Measurements from ENCODE around the gene PNMT. TPM values are rescaled to one million over a fixed set of nuclear protein-coding genes. Genes with fewer than 3 reads are reported as not detected.

The PNMT gene
- total and polyA plus RNA-seq, 2 donors (not counting 1 experiment from before 2014, with no cell fraction given) = 0.13 to 0.76 TPM

GRCh38 chr17:39674702-39675389 is 6.6 kb downstream of the PNMT start:
- intact Hi-C loops (cut with micrococcal nuclease) = loop anchor here (1.0 to 5.0 kb wide), 2 partner anchors 12 to 77 kb away; no protein-coding TSS in a partner anchor
- peak overlapping the region; percentile 65 to 94 for H3K27ac ChIP-seq (ENCODE audit: low read length in 2 of 2)

More at GRCh38 chr17:39674702-39675389, 6.6 kb downstream of the PNMT start:
- Histone ChIP-seq H3K9me3 (ENCODE audit: control extremely low read depth in 1 of 3, control insufficient read depth in 2 of 3, insufficient read depth in 1 of 3, low read length in 2 of 3) (peaks cover 0 to 3% (median 0%) of the 10 kb centered on the region in 3 donors), H3K79me2 (ENCODE audit: control insufficient read depth, insufficient read depth, low read length) (no peaks in the 10 kb centered on the region), H4K20me1 (ENCODE audit: control insufficient read depth, insufficient read depth, low read length, poor library complexity, severe bottlenecking) (no peaks in the 10 kb centered on the region), H3K27me3 (replicated peaks in 1 of 4; ENCODE audit: control extremely low read depth in 1 of 4, control insufficient read depth in 3 of 4, insufficient read depth in 4 of 4, low read length in 3 of 4) (peaks cover 0 to 9% (median 0%) of the 10 kb centered on the region in 4 experiments), H3K4me2 (replicated peaks; ENCODE audit: low read depth, low read length, poor library complexity, severe bottlenecking) (peak overlapping the region; percentile 59), H2AFZ (ENCODE audit: insufficient read depth, low read depth, low read length, poor library complexity, severe bottlenecking) (peak overlapping the region; percentile 41), H3K9ac (ENCODE audit: low read length) (no peak overlapping the region), H3K4me3 (ENCODE audit: control extremely low read depth in 1 of 5, extremely low read depth in 1 of 5, insufficient read depth in 1 of 5, low read depth in 2 of 5, low read length in 4 of 5) (no peak overlapping the region), H3K36me3 (replicated peaks in 1 of 2; ENCODE audit: control extremely low read depth in 1 of 2, control insufficient read depth in 1 of 2, extremely low read depth in 1 of 2, insufficient read depth in 2 of 2, low read length in 1 of 2) (peaks cover 0 to 5% of the 10 kb centered on the region in 2 experiments), H3K4me1 (ENCODE audit: control insufficient read depth in 2 of 2, insufficient read depth in 2 of 2, low read length in 2 of 2) (peaks cover 70 to 83% of the 10 kb centered on the region in 2 donors)
- POLR2A ChIA-PET = interaction anchor here (0.6 to 2.8 kb wide), 6 partner anchors 13 to 80 kb away, joined by 3 to 17 read pairs (median 8); partner anchors contain the start of genes MIEN1 and PGAP3
- Mint-ChIP-seq H3K27me3 (peaks cover 5% of the 10 kb centered on the region), H3K9me3 (ENCODE audit: insufficient read depth) (no peaks in the 10 kb centered on the region), H3K4me3 (peak overlapping the region; percentile 68), H3K27ac (peak overlapping the region; percentile 98), H3K4me1 (peaks cover 73% of the 10 kb centered on the region)
- TF ChIP-seq EZH2 (IDR thresholded peaks at IDR 0.05; ENCODE audit: borderline replicate concordance, insufficient read depth, low read depth, low read length, poor library complexity, severe bottlenecking) = no peak
- TF ChIP-seq, protein P1, sequence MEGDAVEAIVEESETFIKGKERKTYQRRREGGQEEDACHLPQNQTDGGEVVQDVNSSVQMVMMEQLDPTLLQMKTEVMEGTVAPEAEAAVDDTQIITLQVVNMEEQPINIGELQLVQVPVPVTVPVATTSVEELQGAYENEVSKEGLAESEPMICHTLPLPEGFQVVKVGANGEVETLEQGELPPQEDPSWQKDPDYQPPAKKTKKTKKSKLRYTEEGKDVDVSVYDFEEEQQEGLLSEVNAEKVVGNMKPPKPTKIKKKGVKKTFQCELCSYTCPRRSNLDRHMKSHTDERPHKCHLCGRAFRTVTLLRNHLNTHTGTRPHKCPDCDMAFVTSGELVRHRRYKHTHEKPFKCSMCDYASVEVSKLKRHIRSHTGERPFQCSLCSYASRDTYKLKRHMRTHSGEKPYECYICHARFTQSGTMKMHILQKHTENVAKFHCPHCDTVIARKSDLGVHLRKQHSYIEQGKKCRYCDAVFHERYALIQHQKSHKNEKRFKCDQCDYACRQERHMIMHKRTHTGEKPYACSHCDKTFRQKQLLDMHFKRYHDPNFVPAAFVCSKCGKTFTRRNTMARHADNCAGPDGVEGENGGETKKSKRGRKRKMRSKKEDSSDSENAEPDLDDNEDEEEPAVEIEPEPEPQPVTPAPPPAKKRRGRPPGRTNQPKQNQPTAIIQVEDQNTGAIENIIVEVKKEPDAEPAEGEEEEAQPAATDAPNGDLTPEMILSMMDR (IDR thresholded peaks at IDR 0.05) = no peak
- DNase-seq = peak; percentile 54
- 5% methylated on average over 8 of the region's 11 CpGs for WGBS (ENCODE audit: insufficient coverage)
- CTCF ChIA-PET = interaction anchor here (0.6 to 3.5 kb wide), 12 partner anchors 8 to 321 kb away, joined by 3 to 19 read pairs (median 5); partner anchors contain the start of gene PGAP3
- ATAC-seq (ENCODE audit: low read depth) = peak; percentile 74
